ENCODE measurements around the gene FGR.

Gene FGR

DNA sequence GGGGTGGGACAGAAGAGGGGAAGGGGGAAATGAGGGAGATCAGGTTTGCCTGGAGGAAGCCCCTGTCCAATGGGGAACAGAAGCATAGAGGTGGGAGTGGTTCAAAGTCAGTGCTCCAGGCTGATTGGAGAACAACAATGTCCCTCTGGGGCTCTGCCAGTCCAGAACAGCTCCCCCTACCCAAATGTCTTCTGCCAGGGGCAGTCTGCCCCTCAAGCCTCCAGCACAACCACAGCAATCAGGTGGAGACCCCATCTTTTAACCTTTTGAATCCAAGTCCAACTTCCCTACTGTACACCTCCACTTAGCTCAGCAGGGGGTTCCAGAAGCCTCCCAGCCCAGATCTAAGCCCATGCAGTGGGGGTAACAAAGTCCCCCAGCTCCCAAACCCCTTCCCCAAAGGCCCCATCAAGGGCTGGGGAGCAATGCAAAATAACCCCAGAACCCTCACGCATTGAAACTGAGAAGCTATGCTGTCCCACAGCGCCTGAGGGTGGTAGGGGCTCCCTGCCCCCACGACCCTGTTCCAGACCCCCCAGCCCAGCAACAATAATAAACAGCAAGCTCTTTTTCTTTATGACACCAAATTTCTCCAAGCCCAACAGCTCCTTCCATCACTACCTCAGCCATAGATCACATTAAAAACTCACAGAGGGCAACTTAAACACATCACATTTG is 34.3 kb downstream of the FGR start:
- DNase-seq, result peak; percentile 68 to 74

DNA sequence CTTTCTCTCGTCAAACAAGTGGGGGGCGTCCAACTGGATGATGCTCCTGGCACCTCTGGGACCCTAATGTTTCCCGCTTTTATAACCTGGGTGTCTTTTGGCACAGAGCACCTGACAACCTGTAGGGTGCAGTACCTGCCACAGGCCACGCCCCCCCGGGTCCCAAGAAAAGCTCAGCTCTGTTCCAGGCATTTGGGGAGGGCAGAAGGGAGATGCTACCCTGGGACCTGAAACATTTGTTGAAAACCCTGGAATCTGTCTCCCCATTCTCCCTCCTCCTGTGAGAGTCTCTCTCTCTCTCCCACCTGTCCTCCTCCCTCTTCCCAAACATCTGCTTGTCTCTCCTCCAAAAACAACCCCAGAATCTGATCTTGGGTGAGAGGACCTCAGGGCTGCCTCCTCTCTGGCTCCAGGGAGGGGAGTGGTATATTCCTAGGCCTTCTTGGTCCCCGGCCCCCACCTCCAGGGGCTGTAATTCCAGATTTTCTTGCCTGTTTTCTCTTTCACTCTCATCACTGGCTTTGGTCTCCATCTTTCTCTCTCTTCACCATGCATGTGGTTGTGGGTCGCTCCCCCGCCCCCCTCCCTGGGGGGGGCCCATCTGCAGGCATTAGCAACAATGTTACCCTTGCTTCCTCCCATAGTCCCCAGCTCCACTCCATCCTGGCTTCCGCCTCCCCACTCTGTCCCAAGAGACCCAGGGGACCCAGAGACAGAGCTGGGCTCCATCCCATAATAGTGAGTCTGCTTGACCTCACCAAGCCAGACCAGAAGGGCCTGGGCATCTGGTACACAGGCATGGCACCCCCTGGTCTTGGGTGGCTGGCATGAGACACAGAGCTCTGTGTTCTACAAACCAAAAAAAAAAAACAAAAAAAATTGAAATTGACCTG is 35.1 kb downstream of the FGR start:
- DNase-seq, result no peak

- DNase-seq, result peak; percentile 90
Measured at GRCh38 chr1:27598902-27599528, 36.0 kb downstream of the FGR start.

DNA sequence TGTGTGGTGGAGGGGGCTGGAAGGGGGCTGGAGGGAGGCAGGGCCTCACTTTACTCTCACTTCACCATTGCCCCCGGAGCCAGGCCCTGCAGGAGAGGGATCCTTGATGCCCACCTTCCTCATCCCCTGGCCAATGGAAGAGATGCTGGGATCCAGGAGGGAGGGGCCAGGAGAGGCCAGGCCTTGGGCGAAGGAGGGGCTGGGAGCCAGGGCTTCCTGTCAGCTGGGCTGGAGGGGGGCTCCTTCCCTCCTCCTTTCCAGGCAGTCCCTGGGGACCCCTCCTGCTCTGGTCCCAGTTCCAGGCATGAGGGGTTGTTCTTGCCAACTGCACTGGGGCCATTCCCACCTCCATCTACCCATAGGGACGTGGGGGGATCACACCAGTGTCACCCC is 36.7 kb downstream of the FGR start:
- no peak for DNase-seq

DNA sequence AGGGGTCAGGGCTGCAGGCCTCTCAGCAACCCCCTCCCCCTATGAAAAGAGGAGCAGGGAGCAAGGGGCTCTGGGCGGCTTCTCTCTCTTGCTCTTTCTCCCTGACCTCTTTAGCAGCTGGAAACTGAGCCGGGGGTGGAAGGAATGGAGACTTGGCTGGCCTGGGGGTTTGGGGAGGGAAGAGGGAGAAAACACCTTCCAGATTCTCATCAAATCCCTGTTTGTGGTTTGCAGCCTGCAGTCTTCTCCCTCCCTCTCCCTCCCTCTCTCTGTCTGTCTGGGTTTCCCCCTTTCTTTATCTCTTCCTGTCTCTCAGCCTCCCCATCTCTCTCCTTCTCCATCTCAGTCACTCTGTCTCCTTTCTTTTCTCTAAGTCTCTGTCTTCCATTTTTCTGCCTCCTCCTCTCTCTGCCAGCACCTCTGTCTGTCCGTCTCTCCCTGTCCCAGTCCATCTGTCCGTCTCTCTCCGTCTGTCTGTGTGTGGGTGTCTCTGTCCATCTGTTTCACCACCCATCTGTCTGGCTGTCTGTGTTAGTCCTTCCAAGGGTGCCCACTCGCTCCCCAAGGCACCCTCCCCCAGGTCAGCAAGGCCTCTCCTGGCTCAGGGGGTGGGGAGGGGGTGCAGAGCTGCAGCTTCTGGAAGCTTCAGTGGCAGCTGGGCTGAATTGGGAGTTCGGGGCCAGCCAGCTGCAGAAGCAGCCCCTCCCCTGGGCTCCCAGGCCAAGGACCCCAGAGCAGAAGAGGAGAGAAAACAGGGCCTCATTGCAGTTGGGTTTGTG is 37.3 kb downstream of the FGR start:
- peak; percentile 18 for DNase-seq

GRCh38 chr1:27596986-27597385 is 38.0 kb downstream of the FGR start:
- no peak for DNase-seq

- peak; percentile 61 to 73 for DNase-seq
Measured at GRCh38 chr1:27596261-27596660, 38.7 kb downstream of the FGR start.

GRCh38 chr1:27595597-27595996 is 39.4 kb downstream of the FGR start:
- DNase-seq, result no peak

DNA sequence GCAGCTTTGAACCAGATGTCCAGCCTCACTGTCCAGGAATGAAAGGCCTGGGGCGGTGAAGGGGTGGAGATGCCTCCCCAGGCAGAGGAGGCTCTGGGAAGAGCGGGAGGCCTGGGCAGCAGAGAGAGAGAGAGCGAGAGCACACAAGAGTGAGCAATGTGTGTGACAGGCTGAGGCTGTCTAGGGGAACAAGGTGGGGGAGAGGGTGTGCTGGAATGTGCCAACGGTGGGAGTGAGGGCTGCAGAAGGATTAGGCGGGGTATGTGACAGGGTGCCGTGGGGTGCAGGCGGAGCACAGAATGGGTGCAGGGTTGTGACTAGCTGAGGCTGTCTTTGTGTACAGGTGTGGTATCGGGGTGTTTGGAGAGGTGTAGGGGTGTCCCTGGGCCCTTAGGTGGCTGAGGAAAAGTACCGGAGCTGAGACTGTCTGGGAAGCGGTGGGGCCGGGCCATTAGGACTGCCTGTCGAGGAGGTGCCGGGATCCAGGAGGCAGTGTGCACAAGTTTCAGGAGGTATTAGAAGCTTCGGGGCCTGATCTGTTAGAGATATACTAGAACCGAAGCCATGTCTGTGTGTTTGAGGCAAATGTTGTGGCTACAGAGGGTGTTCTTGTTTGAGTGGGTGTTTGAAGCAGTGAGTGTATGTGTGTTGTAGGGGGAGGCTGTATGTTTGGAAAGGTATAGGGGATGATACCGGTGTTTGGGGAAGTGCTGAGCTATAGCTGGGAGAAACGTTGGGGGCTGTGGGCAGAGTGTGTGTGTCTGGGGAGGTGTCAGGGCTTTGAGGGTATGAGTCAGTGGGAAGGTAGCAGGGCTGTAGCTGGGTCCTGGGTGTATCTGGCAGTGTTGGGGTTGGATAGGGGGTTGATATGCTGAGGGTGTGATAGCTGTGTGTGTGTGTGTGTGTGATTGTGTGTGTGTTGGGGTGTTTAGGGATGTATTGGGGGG is 40.1 kb downstream of the FGR start:
- DNase-seq, result peak; percentile 24 to 32

GRCh38 chr1:27593678-27594563 is 41.1 kb downstream of the FGR start:
- no peak for DNase-seq

GRCh38 chr1:27592931-27593677 is 41.9 kb downstream of the FGR start:
- DNase-seq, result no peak

- DNase-seq, result no peak
Measured at GRCh38 chr1:27592232-27592930, 42.6 kb downstream of the FGR start.

GRCh38 chr1:27591622-27592021 is 43.4 kb downstream of the FGR start:
- DNase-seq, result no peak

- no peak for DNase-seq
Measured at GRCh38 chr1:27590917-27591508, 44.0 kb downstream of the FGR start.

- no peak for DNase-seq
Measured at GRCh38 chr1:27589841-27590426, 45.1 kb downstream of the FGR start.

GRCh38 chr1:27589441-27589840 is 45.5 kb downstream of the FGR start:
- no peak for DNase-seq

DNA sequence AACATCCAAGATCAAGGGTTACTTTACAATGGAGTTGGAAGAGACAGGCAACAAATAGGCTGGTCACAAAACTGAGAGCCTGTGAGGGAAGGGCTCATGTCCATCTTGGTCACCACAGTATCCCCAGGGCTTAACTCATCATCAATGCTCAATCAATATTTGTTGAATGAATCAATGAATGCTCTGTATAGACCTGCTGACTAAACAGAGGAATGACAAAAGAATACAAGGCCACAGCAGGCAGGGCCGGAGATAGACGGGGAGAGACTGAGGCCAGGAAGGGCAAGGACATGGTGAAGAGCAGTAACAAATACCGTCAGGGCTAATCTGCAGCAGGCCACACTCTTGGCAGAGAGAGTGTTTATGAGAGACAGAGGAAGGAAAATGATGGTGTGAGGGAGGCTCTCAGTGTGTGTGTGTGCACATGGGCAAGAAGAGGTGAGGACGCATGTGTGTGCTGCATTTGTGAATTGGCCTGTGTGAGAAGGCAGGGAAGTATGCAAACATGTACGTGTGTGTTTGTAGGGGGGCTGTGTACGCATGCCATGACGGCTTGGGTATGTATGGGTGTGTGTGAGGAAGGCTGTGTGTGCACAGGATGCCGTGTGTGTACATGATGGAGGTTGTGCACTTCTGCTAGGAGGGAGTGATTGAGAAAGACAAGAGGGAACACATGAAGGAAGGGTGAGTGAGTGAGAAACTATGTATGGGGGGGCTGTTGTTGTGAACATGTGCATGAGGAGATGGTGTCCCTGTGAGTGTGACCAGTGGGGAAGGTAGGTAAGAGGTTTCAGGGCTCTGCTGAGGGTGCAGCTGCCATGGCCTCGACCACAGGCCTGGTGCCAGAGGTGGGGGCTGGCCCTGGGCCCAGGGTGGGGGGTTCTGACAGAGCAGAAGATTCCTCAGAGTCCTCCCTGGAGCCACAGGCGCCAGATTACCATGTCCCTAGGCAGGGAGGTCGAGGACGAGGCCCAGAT is 46.4 kb downstream of the FGR start:
- DNase-seq, result no peak
